K562 (cell line): ENCODE results near the gene VSIG10L2. TPM values are rescaled to one million over a fixed set of nuclear protein-coding genes. Genes with fewer than 3 reads are reported as not detected.

Experiments
- ATAC-seq: fragments of 200-7000 bp; cut with Tn5 transposase; 3 replicates; pipeline ENCODE4 v1.9.1; 2020; ENCODE audit warnings: moderate library complexity
- BruUV-seq: library from RNA; stranded (reverse); fragments of 400-500 nt; replicated peaks from 2 replicates; lab custom pipeline; 2021; lab: Mats Ljungman, UMichigan
- CTCF ChIA-PET: fragments of 300-600 bp; formaldehyde crosslinking; extraction: SDS; loops from one replicate; lab custom pipeline; 2021; ENCODE audit warnings: low intra/inter-chr PET ratio; lab: Yijun Ruan, JAX
- POLR2A ChIA-PET: fragments of 300-600, 350-650 bp; sonication (Branson Sonifier 250); formaldehyde crosslinking; extraction: SDS; loops from one replicate; lab custom pipeline; 2021; ENCODE audit warnings: antibody characterized with exemption, inconsistent platforms; lab: Yijun Ruan, JAX
- DNase-seq, 4 experiments: peaks; one replicate each; pipeline versions ENCODE4 v3.0.0 to v3.0.0-alpha.2; 2011 to 2018; ENCODE audit warnings: low spot score in 3 of 4, mixed read lengths in 3 of 4; ENCODE audit errors: extremely low read depth in 1 of 4
- FAIRE-seq: peaks from 2 replicates; lab custom pipeline; 2011; peaks lifted over from hg19 to GRCh38; lab: Jason Lieb, UNC
- H2AFZ ChIP-seq: 2 replicates; pipeline ENCODE4 v1.6.0; 2011; ENCODE audit warnings: low read depth, low read length, control low read depth, inconsistent platforms
- H3K27ac ChIP-seq: fragments of 200-600 bp; 3 replicates; pipeline ENCODE4 v1.8.0; 2011; ENCODE audit warnings: low read depth, mild to moderate bottlenecking, control low read depth, inconsistent platforms, low read length, moderate library complexity, mixed read lengths; ENCODE audit errors: extremely low read depth
- H3K27me3 ChIP-seq, 2 experiments: fragments of 300-600 bp in 1 of 2; 2 replicates in 1 of 2; 3 replicates in 1 of 2; pipeline versions ENCODE4 v1.6.0 to v1.8.0; 2011; ENCODE audit warnings: inconsistent platforms in 2 of 2, low read length in 2 of 2, mild to moderate bottlenecking in 1 of 2, mixed read lengths in 1 of 2, moderate library complexity in 1 of 2; ENCODE audit not compliant: control insufficient read depth in 2 of 2, insufficient read depth in 2 of 2
- H3K36me3 ChIP-seq: fragments of 300-600 bp; 3 replicates; pipeline ENCODE4 v1.8.0; 2011; ENCODE audit warnings: mild to moderate bottlenecking, low read length, inconsistent platforms; ENCODE audit not compliant: control insufficient read depth, insufficient read depth
- H3K4me1 ChIP-seq, 2 experiments: fragments of 200-600 bp in 1 of 2; replicated peaks in 1 of 2; 2 replicates in 1 of 2; 3 replicates in 1 of 2; pipeline versions ENCODE4 v1.5.1 to v1.8.0; 2011; ENCODE audit warnings: inconsistent platforms in 2 of 2, low read length in 2 of 2, mild to moderate bottlenecking in 1 of 2, mixed read lengths in 1 of 2, moderate library complexity in 1 of 2; ENCODE audit not compliant: control insufficient read depth in 2 of 2, insufficient read depth in 2 of 2
- H3K4me2 ChIP-seq: 2 replicates; pipeline ENCODE4 v1.6.1; 2011; ENCODE audit warnings: low read length, control low read depth, inconsistent platforms, mixed read lengths; ENCODE audit not compliant: insufficient read depth
- H3K4me3 ChIP-seq: fragments of 200-600 bp; sonication (generic), shearing (Covaris generic); 2 replicates; pipeline ENCODE4 v1.5.1; 2016; ENCODE audit warnings: control low read depth, inconsistent platforms
- H3K79me2 ChIP-seq: fragments of 200-600 bp; 3 replicates; pipeline ENCODE4 v1.8.0; 2011; ENCODE audit warnings: low read length, inconsistent platforms; ENCODE audit not compliant: control insufficient read depth, insufficient read depth
- H3K9ac ChIP-seq, 2 experiments: 2 replicates each; pipeline versions ENCODE4 v1.6.0 to v1.6.1; 2011; ENCODE audit warnings: low read depth in 2 of 2, low read length in 2 of 2, control low read depth in 1 of 2, inconsistent platforms in 1 of 2, mild to moderate bottlenecking in 1 of 2, mixed read lengths in 1 of 2; ENCODE audit not compliant: insufficient read depth in 1 of 2
- H3K9me1 ChIP-seq: one replicate; pipeline ENCODE4 v1.6.0; 2011; ENCODE audit warnings: inconsistent platforms, mild to moderate bottlenecking, low read length, moderate library complexity; ENCODE audit not compliant: control insufficient read depth, insufficient read depth
- H3K9me3 ChIP-seq: replicated peaks from 2 replicates; pipeline ENCODE4 v1.5.1; 2011; ENCODE audit warnings: low read depth, low read length, inconsistent platforms; ENCODE audit not compliant: control insufficient read depth, insufficient read depth
- H4K20me1 ChIP-seq: replicated peaks from 2 replicates; pipeline ENCODE4 v1.6.1; 2011; ENCODE audit warnings: low read length, inconsistent platforms, mixed read lengths; ENCODE audit not compliant: control insufficient read depth, insufficient read depth
- NCOA1 ChIP-seq: fragments of 450-650 bp; IDR thresholded peaks from 2 replicates; pipeline ENCODE4 v1.6.1; 2016; ENCODE audit warnings: low read depth
- SRSF1 ChIP-seq: fragments of 200-400 bp; formaldehyde crosslinking; IDR thresholded peaks from 2 replicates; pipeline ENCODE4 v1.6.1; 2017; ENCODE audit warnings: mild to moderate bottlenecking, low read depth, low read length, moderate library complexity
- SUPT5H ChIP-seq: fragments of 450-650 bp; IDR thresholded peaks from 2 replicates; pipeline ENCODE4 v1.6.1; 2016
- TFE3 ChIP-seq: fragments of 450-650 bp; formaldehyde crosslinking; IDR thresholded peaks from 2 replicates; pipeline ENCODE4 v1.4.0; 2020; ENCODE audit warnings: mild to moderate bottlenecking, mixed read lengths
- ZNF134 ChIP-seq: fragments of 250-450 bp; sonication (Bioruptor Pico); conservative IDR thresholded peaks from 2 replicates; pipeline ENCODE4 v1.4.0; 2020
- ZNF174 ChIP-seq: fragments of 250-450 bp; sonication (Bioruptor Pico); IDR thresholded peaks from 2 replicates; pipeline ENCODE4 v1.4.0; 2020; ENCODE audit warnings: mild to moderate bottlenecking
- ZNF609 ChIP-seq: sonication (generic); formaldehyde crosslinking; IDR thresholded peaks from 2 replicates; pipeline ENCODE4 v1.8.1; 2023; ENCODE audit warnings: missing genetic modification reagents, mild to moderate bottlenecking, borderline replicate concordance
- WGBS: fragments of 100-300 bp; shearing (Covaris generic); methylation state at CpG from one replicate; pipeline ENCODE4 v1.1.6; 2016; ENCODE audit warnings: low coverage, mixed read lengths; ENCODE audit not compliant: insufficient coverage; ENCODE audit errors: missing lambda C conversion rate; 5-methylcytosine and 5-hydroxymethylcytosine counted together
- in situ Hi-C: fragments of 300-500 bp; cut with MboI; formaldehyde crosslinking; loops from 4 replicates; pipeline ENCODE4 v1.15.0; 2018; ENCODE audit warnings: inconsistent platforms, mixed read lengths
- intact Hi-C: fragments of 100-400 bp; cut with micrococcal nuclease; formaldehyde crosslinking; loops from 2 replicates; pipeline ENCODE4 v1.14.2; 2022
- polyA plus RNA-seq, 8 experiments: library from polyadenylated mRNA; depleted of rRNA in 4 of 8; stranded (reverse) in 5 of 8; unstranded in 3 of 8; fragments of >200 nt; fragmentation: Nextera tagmentation in 2 of 8; fragmentation: Illumina TruSeq in 1 of 8; extraction: Ambion mirVana in 2 of 8; extraction: Trizol in 1 of 8; gene quantifications; 2 replicates each; pipeline versions ENCODE4 v1.2.1 to v1.2.3, GENCODE V29; 2011 to 2014; ENCODE audit warnings: inconsistent platforms in 1 of 8, missing spikeins in 1 of 8
- total RNA-seq, 7 experiments: library from RNA; depleted of rRNA in 6 of 7; stranded (reverse); fragments of >200 nt in 6 of 7; fragmentation: Illumina TruSeq in 2 of 7; extraction: Trizol in 2 of 7; gene quantifications; 2 replicates each; pipeline versions ENCODE4 v1.2.1 to v1.2.3, GENCODE V29; 2011 to 2021; ENCODE audit warnings: low replicate concordance in 1 of 7

VSIG10L2 gene
- total and polyA plus RNA-seq, 9 of the 15 experiments (the other 6 are each of a cell fraction or from before 2014, with no cell fraction given), result not detected

- intact Hi-C loops, result loop anchor here (5.0 kb wide), 1 partner anchor 249 kb away; no protein-coding TSS in a partner anchor
- no peak for FAIRE-seq
- peak overlapping the region in 1 of 2 experiments; percentile 63; a peak in 1 of 4 replicates for H3K9ac ChIP-seq
These were observed 2.9 kb upstream of the VSIG10L2 start for GRCh38 chr11:125942771-125943428.

GRCh38 chr11:125943661-125944349 lies 2.0 kb upstream of the VSIG10L2 start:
- ATAC-seq, result no peak
- no peak overlapping the region for H3K9ac ChIP-seq
- BruUV-seq, result no TSS peak
- ChIA-PET POLR2A (no interaction called here), CTCF (no interaction called here)
- peaks cover 5% of the 10 kb centered on the region for H4K20me1 ChIP-seq
- no peaks in the 10 kb centered on the region for H3K9me1 ChIP-seq
- in situ Hi-C loops, result no loop called here
- no peaks in the 10 kb centered on the region for H3K79me2 ChIP-seq
- FAIRE-seq, result no peak
- H3K4me2 ChIP-seq, result no peak overlapping the region
- no peak for DNase-seq
- no peaks in the 10 kb centered on the region for H3K36me3 ChIP-seq
- H2AFZ ChIP-seq, result no peak overlapping the region
- 16% methylated on average over 9 of the region's 9 CpGs for WGBS
- H3K4me1 ChIP-seq, result peaks cover 2 to 20% of the 10 kb centered on the region in 2 experiments; a peak in 3 of 5 replicates
- H3K4me3 ChIP-seq, result no peak overlapping the region
- intact Hi-C loops, result loop anchor here (5.0 kb wide), 1 partner anchor 248 kb away; no protein-coding TSS in a partner anchor
- no peak overlapping the region for H3K27ac ChIP-seq
- H3K9me3 ChIP-seq, result no peaks in the 10 kb centered on the region
- peaks cover 23 to 65% of the 10 kb centered on the region in 2 experiments for H3K27me3 ChIP-seq
- no peak for TF ChIP-seq ZNF609 (CRISPR knock-in tag)
- no peak for TF ChIP-seq NCOA1
- TF ChIP-seq TFE3 (CRISPR knock-in tag), result peak; percentile 56
- TF ChIP-seq ZNF134 (CRISPR knock-in tag), result peak; percentile 99
- no peak for TF ChIP-seq ZNF174
- TF ChIP-seq SRSF1, result no peak

More at GRCh38 chr11:125942771-125943428, 2.9 kb upstream of the VSIG10L2 start:
- Histone ChIP-seq H2AFZ (no peak overlapping the region), H3K27me3 (peaks cover 17 to 56% of the 10 kb centered on the region in 2 experiments), H3K9me3 (no peaks in the 10 kb centered on the region), H3K4me3 (no peak overlapping the region), H3K79me2 (no peaks in the 10 kb centered on the region), H3K4me2 (no peak overlapping the region), H3K4me1 (peaks cover 2 to 15% of the 10 kb centered on the region in 2 experiments; a peak in 3 of 5 replicates), H4K20me1 (peaks cover 5% of the 10 kb centered on the region), H3K36me3 (no peaks in the 10 kb centered on the region), H3K9me1 (no peaks in the 10 kb centered on the region), H3K27ac (no peak overlapping the region)
- POLR2A ChIA-PET, result interaction anchor here (1.5 kb wide), 1 partner anchor 11 kb away, joined by 6 read pairs; no protein-coding TSS in a partner anchor
- no peak for TF ChIP-seq SUPT5H
- ATAC-seq, result no peak
- in situ Hi-C loops, result no loop called here
- no TSS peak for BruUV-seq
- CTCF ChIA-PET, result no interaction called here
- 11% methylated on average over 10 of the region's 12 CpGs for WGBS
- no peak for DNase-seq
